OCI-LY1 (cell line): ENCODE results near the gene LYPD6.
A peak's percentile ranks its signal among the peaks of the same experiment; 100 is the strongest.

ENCODE experiments used
- CTCF ChIP-seq: fragments of 200-600 bp; sonication (generic), shearing (Covaris generic); IDR thresholded peaks from 2 replicates; pipeline ENCODE4 v1.5.1; 2017; ENCODE audit warnings: mild to moderate bottlenecking, antibody characterized with exemption, low read length, moderate library complexity, mixed read lengths
- EZH2 ChIP-seq: fragments of 200-600 bp; sonication (generic), shearing (Covaris generic); IDR thresholded peaks from 2 replicates; pipeline ENCODE4 v1.8.0; 2017; ENCODE audit warnings: borderline replicate concordance, mixed run types, mild to moderate bottlenecking, antibody characterized with exemption, low read length, moderate library complexity, mixed read lengths

DNA sequence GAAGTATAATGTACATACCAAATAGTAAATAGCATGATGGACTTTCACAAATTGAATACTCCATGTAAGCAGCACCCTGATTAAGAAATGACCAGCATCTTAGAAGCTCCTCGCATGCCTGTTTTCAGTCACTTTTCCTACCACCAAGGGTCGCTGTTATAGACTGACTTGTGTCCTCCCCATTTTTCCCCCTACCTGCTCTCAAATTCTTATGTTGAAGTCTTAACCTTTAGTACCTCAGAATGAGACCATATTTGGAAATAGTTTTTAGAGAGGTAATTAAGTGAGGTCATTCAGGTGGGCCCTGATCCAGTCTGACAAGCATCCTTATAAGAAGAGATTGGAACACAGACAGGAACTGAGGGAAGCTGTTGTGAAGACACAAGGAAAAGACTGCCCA is 125.9 kb downstream of the LYPD6 start:
- TF ChIP-seq CTCF (peak; percentile 23; the same call in 1 of the 2 replicates), EZH2 (no peak)
